ENCODE measurements around the gene MARF1.
A peak's percentile ranks its signal among the peaks of the same experiment; 100 is the strongest.
"Not testable (repeated sequence)": the region's sequence is repeated elsewhere in the genome, so short reads cannot be mapped to it uniquely, and the experiment has no call there.

The MARF1 gene

DNA sequence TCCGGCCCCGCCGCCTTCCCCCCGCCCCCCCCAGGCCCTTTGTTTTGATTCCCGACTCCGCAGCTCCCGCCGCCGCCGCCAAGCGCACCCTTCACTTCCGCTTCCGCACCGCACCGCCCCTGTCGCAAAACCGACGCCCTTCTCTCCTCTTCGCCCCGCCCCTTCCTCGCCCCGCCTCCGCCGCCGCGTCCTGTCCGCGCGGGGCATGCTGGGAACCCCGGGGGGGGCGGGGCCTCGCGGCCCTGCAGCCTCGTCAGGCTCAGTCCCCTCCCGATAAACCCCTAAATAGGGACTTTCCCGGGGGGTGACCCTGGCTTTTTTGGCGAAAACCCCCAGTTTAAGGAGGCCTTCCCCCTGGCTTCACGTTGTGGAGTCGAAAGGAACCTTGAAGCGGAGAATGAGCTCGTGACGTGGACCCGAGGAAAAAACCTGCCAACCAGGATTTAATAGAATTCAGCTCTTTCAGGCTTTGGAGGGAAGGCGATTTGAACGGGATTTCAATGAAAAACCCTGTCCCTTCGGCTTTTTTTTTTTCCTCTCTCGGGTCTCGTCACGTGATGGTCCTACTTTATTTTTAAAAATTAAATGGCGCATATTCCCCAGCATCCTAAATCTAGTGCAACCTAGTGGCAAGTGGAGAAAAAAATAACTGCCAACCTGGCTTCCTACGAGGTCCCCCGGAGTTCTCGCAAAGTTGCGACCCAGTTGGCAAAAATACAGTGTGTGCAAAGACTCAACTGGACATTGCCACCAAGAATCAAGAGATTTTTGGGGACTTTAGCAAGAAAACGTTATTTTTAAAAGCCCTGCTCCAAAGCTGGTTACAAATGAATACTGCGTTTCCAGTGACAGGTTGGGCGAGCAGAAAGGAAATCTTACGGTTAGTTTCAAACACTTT, at the start of gene MARF1:
Gene MARF1 (minus strand): TSS at position 107 of the 898 bp plus-strand sequence. CDS start 3,921 bp downstream, outside the sequence.
- H3K4me1 ChIP-seq (ENCODE audit: control insufficient read depth, insufficient read depth, low read length), result peaks cover 14% of the 10 kb centered on the region
- H3K9me3 ChIP-seq (ENCODE audit: control insufficient read depth in 2 of 2, low read length in 2 of 2), result no peaks in the 10 kb centered on the region
- peak within 1 kb of the TSS; percentile 99 for H3K27ac ChIP-seq (ENCODE audit: low read length)
- H3K4me3 ChIP-seq (ENCODE audit: low read length in 2 of 2), result peak within 1 kb of the TSS; percentile 89 to 90
- H3K36me3 ChIP-seq (ENCODE audit: control insufficient read depth in 2 of 2, insufficient read depth in 2 of 2, low read length in 2 of 2), result peaks cover 5% of the 10 kb centered on the region in 2 donors
- H3K9ac ChIP-seq (ENCODE audit: low read length in 2 of 2), result peak within 1 kb of the TSS; percentile 99
- no peaks in the 10 kb centered on the region for H3K27me3 ChIP-seq (ENCODE audit: control insufficient read depth in 1 of 2, insufficient read depth in 2 of 2, low read length in 2 of 2)

DNA sequence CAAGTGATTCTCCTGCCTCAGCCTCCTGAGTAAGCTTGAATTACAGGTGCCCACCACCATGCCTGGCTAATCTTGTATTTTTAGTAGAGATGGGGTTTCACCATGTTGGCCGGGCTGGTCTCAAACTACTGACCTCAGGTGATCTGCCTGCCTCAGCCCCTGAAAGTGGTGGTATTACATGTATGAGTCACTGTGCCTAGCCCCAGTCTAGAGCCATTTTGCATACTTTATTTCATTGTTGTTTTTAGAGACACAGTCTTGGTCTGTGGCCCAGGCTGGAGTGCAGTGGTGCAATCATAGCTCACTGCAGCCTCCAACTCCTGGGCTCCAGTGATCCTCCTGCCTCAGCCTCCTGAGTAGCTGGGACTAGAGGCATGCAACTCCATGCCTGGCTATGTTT, 49.6 kb upstream of the MARF1 start:
- H3K4me1 ChIP-seq (ENCODE audit: control insufficient read depth, insufficient read depth, low read length); H3K27ac ChIP-seq (ENCODE audit: low read length); H3K9me3 ChIP-seq (ENCODE audit: control insufficient read depth in 2 of 2, low read length in 2 of 2); H3K4me3 ChIP-seq (ENCODE audit: low read length in 2 of 2); H3K9ac ChIP-seq (ENCODE audit: low read length in 2 of 2); H3K27me3 ChIP-seq (ENCODE audit: control insufficient read depth in 1 of 2, insufficient read depth in 2 of 2, low read length in 2 of 2): not testable (repeated sequence)
- H3K36me3 ChIP-seq (ENCODE audit: control insufficient read depth in 2 of 2, insufficient read depth in 2 of 2, low read length in 2 of 2), result peaks cover 53% of the 10 kb centered on the region in 2 donors

- no peak overlapping the region for H3K27ac ChIP-seq (ENCODE audit: low read length)
- H3K9ac ChIP-seq (ENCODE audit: low read length in 2 of 2), result no peak overlapping the region
- H3K27me3 ChIP-seq (ENCODE audit: control insufficient read depth in 1 of 2, insufficient read depth in 2 of 2, low read length in 2 of 2), result no peaks in the 10 kb centered on the region
- H3K4me3 ChIP-seq (ENCODE audit: low read length in 2 of 2), result no peak overlapping the region
- peaks cover 51 to 55% of the 10 kb centered on the region in 2 donors for H3K36me3 ChIP-seq (ENCODE audit: control insufficient read depth in 2 of 2, insufficient read depth in 2 of 2, low read length in 2 of 2)
- H3K9me3 ChIP-seq (ENCODE audit: control insufficient read depth in 2 of 2, low read length in 2 of 2), result no peaks in the 10 kb centered on the region
- H3K4me1 ChIP-seq (ENCODE audit: control insufficient read depth, insufficient read depth, low read length), result no peaks in the 10 kb centered on the region
These were observed 48.1 kb upstream of the MARF1 start for GRCh38 chr16:15691046-15691445.

GRCh38 chr16:15690296-15690695, 47.3 kb upstream of the MARF1 start:
- no peak overlapping the region for H3K27ac ChIP-seq (ENCODE audit: low read length)
- H3K4me1 ChIP-seq (ENCODE audit: control insufficient read depth, insufficient read depth, low read length), result no peaks in the 10 kb centered on the region
- no peak overlapping the region for H3K9ac ChIP-seq (ENCODE audit: low read length in 2 of 2)
- no peaks in the 10 kb centered on the region for H3K27me3 ChIP-seq (ENCODE audit: control insufficient read depth in 1 of 2, insufficient read depth in 2 of 2, low read length in 2 of 2)
- no peak overlapping the region for H3K4me3 ChIP-seq (ENCODE audit: low read length in 2 of 2)
- no peaks in the 10 kb centered on the region for H3K9me3 ChIP-seq (ENCODE audit: control insufficient read depth in 2 of 2, low read length in 2 of 2)
- peaks cover 51 to 55% of the 10 kb centered on the region in 2 donors for H3K36me3 ChIP-seq (ENCODE audit: control insufficient read depth in 2 of 2, insufficient read depth in 2 of 2, low read length in 2 of 2)

- Histone ChIP-seq H3K4me3 (ENCODE audit: low read length in 2 of 2) (no peak overlapping the region), H3K9me3 (ENCODE audit: control insufficient read depth in 2 of 2, low read length in 2 of 2) (no peaks in the 10 kb centered on the region), H3K36me3 (ENCODE audit: control insufficient read depth in 2 of 2, insufficient read depth in 2 of 2, low read length in 2 of 2) (peaks cover 48 to 51% of the 10 kb centered on the region in 2 donors), H3K27ac (ENCODE audit: low read length) (no peak overlapping the region), H3K4me1 (ENCODE audit: control insufficient read depth, insufficient read depth, low read length) (no peaks in the 10 kb centered on the region), H3K9ac (ENCODE audit: low read length in 2 of 2) (no peak overlapping the region), H3K27me3 (ENCODE audit: control insufficient read depth in 1 of 2, insufficient read depth in 2 of 2, low read length in 2 of 2) (no peaks in the 10 kb centered on the region)
These were observed 46.3 kb upstream of the MARF1 start for GRCh38 chr16:15689290-15689689.

- no peak overlapping the region for H3K9ac ChIP-seq (ENCODE audit: low read length in 2 of 2)
These were observed 43.3 kb upstream of the MARF1 start for GRCh38 chr16:15686287-15686686.

DNA sequence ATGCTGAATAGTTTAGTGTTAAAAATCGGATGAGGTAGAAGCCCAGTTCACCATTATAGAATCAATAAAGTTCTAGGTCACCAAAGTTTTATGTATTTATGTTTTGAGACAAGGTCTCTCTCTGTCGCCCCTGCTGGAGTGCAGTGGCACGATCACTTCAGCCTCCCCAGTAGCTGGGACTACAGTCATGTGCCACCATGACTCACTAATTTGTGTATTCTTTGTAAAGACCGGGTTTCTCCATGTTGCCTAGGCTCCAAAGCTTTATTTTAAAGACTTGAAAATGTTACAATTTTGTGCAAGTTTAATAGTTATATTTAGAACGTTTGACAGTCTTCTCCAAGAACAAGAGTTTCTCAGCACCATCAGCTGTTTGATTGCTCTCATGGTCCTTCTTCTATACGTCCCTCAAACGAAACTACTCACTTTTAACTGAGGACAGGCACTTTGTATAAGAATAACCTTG, 39.2 kb upstream of the MARF1 start:
- Histone ChIP-seq H3K9ac (ENCODE audit: low read length in 2 of 2) (no peak overlapping the region), H3K4me3 (ENCODE audit: low read length in 2 of 2) (no peak overlapping the region), H3K9me3 (ENCODE audit: control insufficient read depth in 2 of 2, low read length in 2 of 2) (no peaks in the 10 kb centered on the region), H3K27me3 (ENCODE audit: control insufficient read depth in 1 of 2, insufficient read depth in 2 of 2, low read length in 2 of 2) (no peaks in the 10 kb centered on the region), H3K36me3 (ENCODE audit: control insufficient read depth in 2 of 2, insufficient read depth in 2 of 2, low read length in 2 of 2) (peaks cover 25 to 40% of the 10 kb centered on the region in 2 donors), H3K4me1 (ENCODE audit: control insufficient read depth, insufficient read depth, low read length) (no peaks in the 10 kb centered on the region), H3K27ac (ENCODE audit: low read length) (no peak overlapping the region)

More at GRCh38 chr16:15686287-15686686, 43.3 kb upstream of the MARF1 start:
- Histone ChIP-seq H3K4me1 (ENCODE audit: control insufficient read depth, insufficient read depth, low read length) (no peaks in the 10 kb centered on the region), H3K4me3 (ENCODE audit: low read length in 2 of 2) (no peak overlapping the region), H3K27me3 (ENCODE audit: control insufficient read depth in 1 of 2, insufficient read depth in 2 of 2, low read length in 2 of 2) (no peaks in the 10 kb centered on the region), H3K9me3 (ENCODE audit: control insufficient read depth in 2 of 2, low read length in 2 of 2) (no peaks in the 10 kb centered on the region), H3K36me3 (ENCODE audit: control insufficient read depth in 2 of 2, insufficient read depth in 2 of 2, low read length in 2 of 2) (peaks cover 36 to 41% of the 10 kb centered on the region in 2 donors), H3K27ac (ENCODE audit: low read length) (no peak overlapping the region)

DNA sequence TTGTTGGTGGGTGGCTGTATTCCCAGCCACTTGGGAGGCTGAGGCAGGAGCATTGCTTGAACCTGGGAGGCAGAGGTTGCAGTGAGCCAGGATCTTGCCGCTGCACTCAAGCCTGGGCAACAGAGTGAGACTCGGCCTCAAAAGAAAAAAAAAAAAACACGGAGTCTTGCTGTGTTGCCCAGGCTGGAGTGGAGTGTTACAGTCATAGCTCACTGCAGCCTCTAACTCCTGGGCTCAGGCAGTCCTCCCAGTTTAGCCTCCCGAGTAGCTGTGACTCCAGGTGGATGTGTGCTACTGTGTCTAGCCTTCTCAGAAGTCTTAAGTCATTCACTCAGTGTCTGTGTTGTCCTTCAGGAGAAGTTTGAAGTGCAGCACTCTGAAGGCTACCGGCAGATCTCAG, 34.5 kb upstream of the MARF1 start:
- Histone ChIP-seq H3K9ac (ENCODE audit: low read length in 2 of 2) (no peak overlapping the region), H3K27me3 (ENCODE audit: control insufficient read depth in 1 of 2, insufficient read depth in 2 of 2, low read length in 2 of 2) (no peaks in the 10 kb centered on the region), H3K27ac (ENCODE audit: low read length) (no peak overlapping the region), H3K4me3 (ENCODE audit: low read length in 2 of 2) (no peak overlapping the region), H3K4me1 (ENCODE audit: control insufficient read depth, insufficient read depth, low read length) (peaks cover 3% of the 10 kb centered on the region), H3K9me3 (ENCODE audit: control insufficient read depth in 2 of 2, low read length in 2 of 2) (no peaks in the 10 kb centered on the region), H3K36me3 (ENCODE audit: control insufficient read depth in 2 of 2, insufficient read depth in 2 of 2, low read length in 2 of 2) (peaks cover 14 to 25% of the 10 kb centered on the region in 2 donors)

DNA sequence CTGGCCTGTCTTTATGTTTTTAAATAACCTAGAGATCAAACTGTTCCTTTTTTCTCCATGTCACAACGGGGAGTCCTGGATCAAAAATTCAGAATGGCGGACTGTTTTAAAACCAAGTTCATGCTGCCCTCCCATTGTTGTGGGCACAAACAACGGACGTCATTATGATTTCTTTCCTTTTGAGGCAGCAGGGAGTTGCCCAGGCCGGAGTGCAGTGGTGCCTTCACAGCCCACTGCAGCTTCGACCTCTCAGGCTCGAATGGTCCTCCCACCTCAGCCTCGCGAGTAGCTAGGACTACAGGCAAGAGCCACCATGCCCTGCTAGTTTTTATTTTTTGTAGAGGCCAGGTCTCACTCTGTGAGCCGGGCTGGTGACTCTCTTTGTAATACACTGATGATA, 33.6 kb upstream of the MARF1 start:
- H3K9me3 ChIP-seq (ENCODE audit: control insufficient read depth in 2 of 2, low read length in 2 of 2), result no peaks in the 10 kb centered on the region
- H3K36me3 ChIP-seq (ENCODE audit: control insufficient read depth in 2 of 2, insufficient read depth in 2 of 2, low read length in 2 of 2), result peaks cover 14 to 20% of the 10 kb centered on the region in 2 donors
- H3K4me1 ChIP-seq (ENCODE audit: control insufficient read depth, insufficient read depth, low read length), result peaks cover 3% of the 10 kb centered on the region
- H3K27me3 ChIP-seq (ENCODE audit: control insufficient read depth in 1 of 2, insufficient read depth in 2 of 2, low read length in 2 of 2), result no peaks in the 10 kb centered on the region
- no peak overlapping the region for H3K4me3 ChIP-seq (ENCODE audit: low read length in 2 of 2)
- no peak overlapping the region for H3K27ac ChIP-seq (ENCODE audit: low read length)
- no peak overlapping the region for H3K9ac ChIP-seq (ENCODE audit: low read length in 2 of 2)

GRCh38 chr16:15674571-15674970, 31.6 kb upstream of the MARF1 start:
- peaks cover 3% of the 10 kb centered on the region for H3K4me1 ChIP-seq (ENCODE audit: control insufficient read depth, insufficient read depth, low read length)
- no peak overlapping the region for H3K9ac ChIP-seq (ENCODE audit: low read length in 2 of 2)
- H3K36me3 ChIP-seq (ENCODE audit: control insufficient read depth in 2 of 2, insufficient read depth in 2 of 2, low read length in 2 of 2), result peaks cover 16 to 20% of the 10 kb centered on the region in 2 donors
- H3K4me3 ChIP-seq (ENCODE audit: low read length in 2 of 2), result no peak overlapping the region
- no peak overlapping the region for H3K27ac ChIP-seq (ENCODE audit: low read length)
- no peaks in the 10 kb centered on the region for H3K9me3 ChIP-seq (ENCODE audit: control insufficient read depth in 2 of 2, low read length in 2 of 2)
- no peaks in the 10 kb centered on the region for H3K27me3 ChIP-seq (ENCODE audit: control insufficient read depth in 1 of 2, insufficient read depth in 2 of 2, low read length in 2 of 2)
